ENCODE results near the gene DDAH1. TPM values are rescaled to one million over a fixed set of nuclear protein-coding genes. Genes with fewer than 3 reads are reported as not detected.
"Not testable (repeated sequence)": the region's sequence is repeated elsewhere in the genome, so short reads cannot be mapped to it uniquely, and the experiment has no call there.

Gene DDAH1
- total RNA-seq, 2 donors from 2014 or later: 10.1 to 15.6 TPM

GRCh38 chr1:85347275-85347674, 117.7 kb downstream of the DDAH1 start:
- intact Hi-C loops (cut with DNase I); DNase-seq; ATAC-seq: not testable (repeated sequence)

GRCh38 chr1:85344256-85344694, 120.7 kb downstream of the DDAH1 start:
- intact Hi-C loops (cut with DNase I): no loop called here
- ATAC-seq: peak in 1 of 2 donors; percentile 75
- DNase-seq: no peak

GRCh38 chr1:85343612-85344255, 121.2 kb downstream of the DDAH1 start:
- no peak for DNase-seq
- intact Hi-C loops (cut with DNase I): no loop called here
- ATAC-seq: no peak

- intact Hi-C loops (cut with DNase I): no loop called here
- ATAC-seq (peak in 1 of 2 donors; percentile 32), DNase-seq (no peak)
Observed at GRCh38 chr1:85343213-85343611, 121.7 kb downstream of the DDAH1 start.

GRCh38 chr1:85342207-85342606, 122.8 kb downstream of the DDAH1 start:
- ATAC-seq: no peak
- intact Hi-C loops (cut with DNase I): no loop called here

GRCh38 chr1:85340427-85340826, 124.5 kb downstream of the DDAH1 start:
- no peak for ATAC-seq
- no peak for DNase-seq
- intact Hi-C loops (cut with DNase I): no loop called here

More at GRCh38 chr1:85342207-85342606, 122.8 kb downstream of the DDAH1 start:
- DNase-seq: no peak

GRCh38 chr1:85339656-85340399, 125.1 kb downstream of the DDAH1 start:
- DNase-seq: no peak
- intact Hi-C loops (cut with DNase I): no loop called here
- peak; percentile 29 to 48 for ATAC-seq

GRCh38 chr1:85339089-85339488, 125.9 kb downstream of the DDAH1 start:
- ATAC-seq (peak in 1 of 2 donors; percentile 78), DNase-seq (no peak)
- intact Hi-C loops (cut with DNase I): no loop called here

GRCh38 chr1:85334962-85335361, 130.0 kb downstream of the DDAH1 start:
- DNase-seq (no peak), ATAC-seq (no peak)
- intact Hi-C loops (cut with DNase I): no loop called here

GRCh38 chr1:85333186-85333585, 131.8 kb downstream of the DDAH1 start:
- intact Hi-C loops (cut with DNase I): no loop called here
- no peak for ATAC-seq
- DNase-seq: no peak

GRCh38 chr1:85332575-85332974, 132.4 kb downstream of the DDAH1 start:
- ATAC-seq: no peak
- no peak for DNase-seq
- intact Hi-C loops (cut with DNase I): no loop called here

GRCh38 chr1:85330711-85331290, 134.2 kb downstream of the DDAH1 start:
- ATAC-seq (peak; percentile 85 to 88), DNase-seq (peak; percentile 71)
- intact Hi-C loops (cut with DNase I): loop anchor here in 1 of 2 donors (2.0 kb wide), 1 partner anchor 14 kb away; no protein-coding TSS in a partner anchor

GRCh38 chr1:85330214-85330631, 134.7 kb downstream of the DDAH1 start:
- intact Hi-C loops (cut with DNase I): loop anchor here in 1 of 2 donors (2.0 kb wide), 1 partner anchor 13 kb away; no protein-coding TSS in a partner anchor
- DNase-seq (no peak), ATAC-seq (peak; percentile 51 to 74)

GRCh38 chr1:85328713-85329397, 136.1 kb downstream of the DDAH1 start:
- intact Hi-C loops (cut with DNase I): no loop called here
- ATAC-seq (peak; percentile 36 to 74), DNase-seq (no peak)

- ATAC-seq: no peak
- intact Hi-C loops (cut with DNase I): no loop called here
- DNase-seq: no peak
Observed at GRCh38 chr1:85327759-85328158, 137.2 kb downstream of the DDAH1 start.

GRCh38 chr1:85326851-85327250, 138.1 kb downstream of the DDAH1 start:
- ATAC-seq (no peak), DNase-seq (no peak)
- intact Hi-C loops (cut with DNase I): no loop called here

GRCh38 chr1:85326336-85326735, 138.6 kb downstream of the DDAH1 start:
- no peak for ATAC-seq
- intact Hi-C loops (cut with DNase I): no loop called here
- DNase-seq: no peak

GRCh38 chr1:85325920-85326319, 139.0 kb downstream of the DDAH1 start:
- intact Hi-C loops (cut with DNase I): no loop called here
- DNase-seq: no peak
- ATAC-seq: no peak

- intact Hi-C loops (cut with DNase I): no loop called here
- no peak for DNase-seq
- no peak for ATAC-seq
Observed at GRCh38 chr1:85323770-85324169, 141.2 kb downstream of the DDAH1 start.

GRCh38 chr1:85322655-85323054, 142.3 kb downstream of the DDAH1 start:
- intact Hi-C loops (cut with DNase I): no loop called here
- DNase-seq: no peak
- no peak for ATAC-seq
